HEK293 (cell line): Measurements from ENCODE around the gene SAMD14.

Source experiments
- KLF9 ChIP-seq: fragments of 450-650 bp; formaldehyde crosslinking; IDR thresholded peaks from 2 replicates; pipeline ENCODE4 v1.5.1; 2016; ENCODE audit warnings: missing biosample characterization, missing genetic modification characterization, low read depth
- ZBTB1 ChIP-seq: fragments of 450-650 bp; formaldehyde crosslinking; IDR thresholded peaks from 2 replicates; pipeline ENCODE4 v1.5.1; 2016; ENCODE audit warnings: missing biosample characterization, missing genetic modification characterization
- ZBTB21 ChIP-seq: fragments of 450-650 bp; formaldehyde crosslinking; IDR thresholded peaks from 2 replicates; pipeline ENCODE4 v1.5.1; 2017; ENCODE audit warnings: missing biosample characterization, missing genetic modification characterization
- ZNF214 ChIP-seq: fragments of 450-650 bp; formaldehyde crosslinking; IDR thresholded peaks from 2 replicates; pipeline ENCODE4 v1.5.1; 2017; ENCODE audit warnings: missing biosample characterization, mild to moderate bottlenecking, missing genetic modification characterization, borderline replicate concordance
- ZNF324 ChIP-seq: fragments of 450-650 bp; formaldehyde crosslinking; IDR thresholded peaks from 2 replicates; pipeline ENCODE4 v1.5.1; 2016; ENCODE audit warnings: missing biosample characterization, missing genetic modification characterization
- ZNF423 ChIP-seq: fragments of 450-650 bp; formaldehyde crosslinking; IDR thresholded peaks from 2 replicates; pipeline ENCODE4 v1.5.1; 2016; ENCODE audit warnings: missing biosample characterization, missing genetic modification characterization
- ZNF529 ChIP-seq: fragments of 450-650 bp; formaldehyde crosslinking; IDR thresholded peaks from 2 replicates; pipeline ENCODE4 v1.5.1; 2017; ENCODE audit warnings: missing genetic modification characterization, missing biosample characterization; ENCODE audit not compliant: insufficient replicate concordance
- ZNF600 ChIP-seq: fragments of 450-650 bp; formaldehyde crosslinking; IDR thresholded peaks from 2 replicates; pipeline ENCODE4 v1.5.1; 2016; ENCODE audit warnings: missing biosample characterization, missing genetic modification characterization
- ZNF621 ChIP-seq: fragments of 450-650 bp; formaldehyde crosslinking; IDR thresholded peaks from 2 replicates; pipeline ENCODE4 v1.5.1; 2017; ENCODE audit warnings: missing biosample characterization, missing genetic modification characterization
- TF ChIP-seq, protein P1 (sequence below): fragments of 450-650 bp; formaldehyde crosslinking; IDR thresholded peaks from 2 replicates; pipeline ENCODE4 v1.5.1; 2016; ENCODE audit warnings: missing biosample characterization, missing genetic modification characterization
- TF ChIP-seq, protein P2 (sequence below): fragments of 450-650 bp; formaldehyde crosslinking; IDR thresholded peaks from 2 replicates; pipeline ENCODE4 v1.5.1; 2016; ENCODE audit warnings: missing biosample characterization, missing genetic modification characterization
- TF ChIP-seq, protein P3 (sequence below): fragments of 450-650 bp; formaldehyde crosslinking; IDR thresholded peaks from 2 replicates; pipeline ENCODE4 v1.5.1; 2016; ENCODE audit warnings: missing biosample characterization, missing genetic modification characterization

GRCh38 chr17:50133028-50133768, 3.2 kb upstream of the SAMD14 start:
- TF ChIP-seq, protein P1, sequence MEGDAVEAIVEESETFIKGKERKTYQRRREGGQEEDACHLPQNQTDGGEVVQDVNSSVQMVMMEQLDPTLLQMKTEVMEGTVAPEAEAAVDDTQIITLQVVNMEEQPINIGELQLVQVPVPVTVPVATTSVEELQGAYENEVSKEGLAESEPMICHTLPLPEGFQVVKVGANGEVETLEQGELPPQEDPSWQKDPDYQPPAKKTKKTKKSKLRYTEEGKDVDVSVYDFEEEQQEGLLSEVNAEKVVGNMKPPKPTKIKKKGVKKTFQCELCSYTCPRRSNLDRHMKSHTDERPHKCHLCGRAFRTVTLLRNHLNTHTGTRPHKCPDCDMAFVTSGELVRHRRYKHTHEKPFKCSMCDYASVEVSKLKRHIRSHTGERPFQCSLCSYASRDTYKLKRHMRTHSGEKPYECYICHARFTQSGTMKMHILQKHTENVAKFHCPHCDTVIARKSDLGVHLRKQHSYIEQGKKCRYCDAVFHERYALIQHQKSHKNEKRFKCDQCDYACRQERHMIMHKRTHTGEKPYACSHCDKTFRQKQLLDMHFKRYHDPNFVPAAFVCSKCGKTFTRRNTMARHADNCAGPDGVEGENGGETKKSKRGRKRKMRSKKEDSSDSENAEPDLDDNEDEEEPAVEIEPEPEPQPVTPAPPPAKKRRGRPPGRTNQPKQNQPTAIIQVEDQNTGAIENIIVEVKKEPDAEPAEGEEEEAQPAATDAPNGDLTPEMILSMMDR (tag by site-specific recombination), result no peak
- no peak for TF ChIP-seq ZNF214
- TF ChIP-seq KLF9 (tag by site-specific recombination), result no peak
- TF ChIP-seq ZNF621 (tag by site-specific recombination), result no peak
- no peak for TF ChIP-seq ZBTB1 (tag by site-specific recombination)
- TF ChIP-seq ZNF600 (tag by site-specific recombination), result peak; percentile 45; the same call in 1 of the 2 replicates
- TF ChIP-seq ZNF423, result no peak
- no peak for TF ChIP-seq ZBTB21 (tag by site-specific recombination)
- TF ChIP-seq, protein P2, sequence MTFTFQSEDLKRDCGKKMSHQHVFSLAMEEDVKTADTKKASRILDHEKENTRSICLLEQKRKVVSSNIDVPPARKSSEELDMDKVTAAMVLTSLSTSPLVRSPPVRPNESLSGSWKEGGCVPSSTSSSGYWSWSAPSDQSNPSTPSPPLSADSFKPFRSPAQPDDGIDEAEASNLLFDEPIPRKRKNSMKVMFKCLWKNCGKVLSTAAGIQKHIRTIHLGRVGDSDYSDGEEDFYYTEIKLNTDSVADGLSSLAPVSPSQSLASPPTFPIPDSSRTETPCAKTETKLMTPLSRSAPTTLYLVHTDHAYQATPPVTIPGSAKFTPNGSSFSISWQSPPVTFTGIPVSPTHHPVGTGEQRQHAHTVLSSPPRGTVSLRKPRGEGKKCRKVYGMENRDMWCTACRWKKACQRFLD (tag by site-specific recombination), result no peak
- no peak for TF ChIP-seq ZNF324 (tag by site-specific recombination)
- no peak for TF ChIP-seq ZNF529 (tag by site-specific recombination)
- TF ChIP-seq, protein P3, sequence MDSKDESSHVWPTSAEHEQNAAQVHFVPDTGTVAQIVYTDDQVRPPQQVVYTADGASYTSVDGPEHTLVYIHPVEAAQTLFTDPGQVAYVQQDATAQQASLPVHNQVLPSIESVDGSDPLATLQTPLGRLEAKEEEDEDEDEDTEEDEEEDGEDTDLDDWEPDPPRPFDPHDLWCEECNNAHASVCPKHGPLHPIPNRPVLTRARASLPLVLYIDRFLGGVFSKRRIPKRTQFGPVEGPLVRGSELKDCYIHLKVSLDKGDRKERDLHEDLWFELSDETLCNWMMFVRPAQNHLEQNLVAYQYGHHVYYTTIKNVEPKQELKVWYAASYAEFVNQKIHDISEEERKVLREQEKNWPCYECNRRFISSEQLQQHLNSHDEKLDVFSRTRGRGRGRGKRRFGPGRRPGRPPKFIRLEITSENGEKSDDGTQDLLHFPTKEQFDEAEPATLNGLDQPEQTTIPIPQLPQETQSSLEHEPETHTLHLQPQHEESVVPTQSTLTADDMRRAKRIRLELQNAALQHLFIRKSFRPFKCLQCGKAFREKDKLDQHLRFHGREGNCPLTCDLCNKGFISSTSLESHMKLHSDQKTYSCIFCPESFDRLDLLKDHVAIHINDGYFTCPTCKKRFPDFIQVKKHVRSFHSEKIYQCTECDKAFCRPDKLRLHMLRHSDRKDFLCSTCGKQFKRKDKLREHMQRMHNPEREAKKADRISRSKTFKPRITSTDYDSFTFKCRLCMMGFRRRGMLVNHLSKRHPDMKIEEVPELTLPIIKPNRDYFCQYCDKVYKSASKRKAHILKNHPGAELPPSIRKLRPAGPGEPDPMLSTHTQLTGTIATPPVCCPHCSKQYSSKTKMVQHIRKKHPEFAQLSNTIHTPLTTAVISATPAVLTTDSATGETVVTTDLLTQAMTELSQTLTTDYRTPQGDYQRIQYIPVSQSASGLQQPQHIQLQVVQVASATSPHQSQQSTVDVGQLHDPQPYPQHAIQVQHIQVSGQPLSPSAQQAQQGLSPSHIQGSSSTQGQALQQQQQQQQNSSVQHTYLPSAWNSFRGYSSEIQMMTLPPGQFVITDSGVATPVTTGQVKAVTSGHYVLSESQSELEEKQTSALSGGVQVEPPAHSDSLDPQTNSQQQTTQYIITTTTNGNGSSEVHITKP (tag by site-specific recombination), result no peak; the same call in 1 of the 2 replicates
